Suprapubic skin (tissue), 4 donors: ENCODE data around the gene SHC1. TPM values are rescaled to one million over a fixed set of nuclear protein-coding genes. Genes with fewer than 3 reads are reported as not detected.
"Not testable (repeated sequence)": the region's sequence is repeated elsewhere in the genome, so short reads cannot be mapped to it uniquely, and the experiment has no call there.

Source experiments
- DNase-seq, 2 donors: peaks; one replicate each; pipeline ENCODE4 v3.0.0-alpha.2; 2019; ENCODE audit warnings: low spot score in 2 of 2
- H3K27ac ChIP-seq: fragments of 200-600 bp; sonication (generic); one replicate; pipeline ENCODE4 v1.5.1; 2019
- H3K27me3 ChIP-seq: fragments of 200-600 bp; sonication (generic); one replicate; pipeline ENCODE4 v1.5.1; 2019
- H3K36me3 ChIP-seq: fragments of 200-600 bp; sonication (generic); one replicate; pipeline ENCODE4 v1.5.1; 2019
- H3K4me1 ChIP-seq: fragments of 200-600 bp; sonication (generic); one replicate; pipeline ENCODE4 v1.5.1; 2019
- H3K4me3 ChIP-seq: fragments of 200-600 bp; sonication (generic); one replicate; pipeline ENCODE4 v1.5.1; 2019; ENCODE audit warnings: mild to moderate bottlenecking
- H3K9me3 ChIP-seq: fragments of 200-600 bp; sonication (generic); one replicate; pipeline ENCODE4 v1.5.1; 2019
- EP300 ChIP-seq: sonication (generic); formaldehyde crosslinking; IDR thresholded peaks from one replicate; pipeline ENCODE4 v1.6.1; 2017; ENCODE audit warnings: antibody characterized with exemption
- POLR2A ChIP-seq, 2 donors: fragments of 450-650 bp; IDR thresholded peaks; one replicate each; pipeline ENCODE4 v1.6.1; 2017; ENCODE audit warnings: antibody characterized with exemption in 2 of 2, mild to moderate bottlenecking in 2 of 2, moderate library complexity in 2 of 2
- POLR2AphosphoS5 ChIP-seq, 3 donors: sonication (generic); formaldehyde crosslinking; IDR thresholded peaks; one replicate each; pipeline ENCODE4 v1.6.1; 2017; ENCODE audit warnings: antibody characterized with exemption in 3 of 3
- WGBS: methylation state at CpG from one replicate; pipeline ENCODE4 v1.1.5; 2018; 5-methylcytosine and 5-hydroxymethylcytosine counted together
- total RNA-seq, 4 donors: library from RNA; depleted of rRNA; stranded (reverse); fragments of >200 nt; gene quantifications; one replicate each; pipeline ENCODE4 v1.1.0, GENCODE V29; 2016
- TF ChIP-seq, protein P1 (sequence below), 2 donors: fragments of 200-600 bp in 1 of 2; fragments of 450-650 bp in 1 of 2; sonication (generic) in 1 of 2; IDR thresholded peaks; one replicate each; pipeline ENCODE4 v1.5.1; 2016 to 2019; ENCODE audit warnings: antibody characterized with exemption in 2 of 2, mild to moderate bottlenecking in 1 of 2, moderate library complexity in 1 of 2

SHC1 gene
- total RNA-seq, 4 donors from 2014 or later: 54.5 to 102 (median 69.5) TPM

DNA sequence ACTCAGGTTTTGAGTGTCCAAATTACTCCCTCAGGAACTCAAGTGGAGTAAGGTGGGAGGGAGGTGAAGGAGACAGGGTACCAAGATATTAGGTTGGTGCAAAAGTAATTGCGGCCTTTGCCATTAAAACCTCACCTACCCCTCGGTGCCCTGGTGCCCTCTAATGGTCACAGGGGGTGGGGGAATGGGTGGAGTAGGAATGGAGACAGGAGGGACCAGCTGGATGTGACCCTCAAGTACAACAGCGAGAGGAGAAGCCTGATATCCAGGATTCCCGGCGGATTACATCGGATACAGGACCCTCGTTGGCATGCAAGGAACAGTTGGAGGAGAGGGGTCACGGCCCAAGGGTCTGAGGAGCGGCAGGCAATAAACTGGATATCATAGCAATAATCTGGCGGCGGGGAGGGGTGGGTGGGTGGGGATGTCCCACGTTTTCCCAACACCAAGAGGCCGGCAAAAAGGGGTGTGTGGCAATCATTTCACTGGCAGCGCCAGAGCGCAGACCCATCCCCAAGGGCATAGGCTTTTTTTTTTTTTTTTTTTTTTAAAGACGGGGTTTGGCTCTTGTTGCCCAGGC is 27.7 kb upstream of the SHC1 start:
- no peaks in the 10 kb centered on the region for H3K36me3 ChIP-seq
- no peaks in the 10 kb centered on the region for H3K27me3 ChIP-seq
- peak in 1 of 2 donors; percentile 67 for DNase-seq
- H3K27ac ChIP-seq: no peak overlapping the region
- no peak overlapping the region for H3K4me3 ChIP-seq
- H3K9me3 ChIP-seq: no peaks in the 10 kb centered on the region
- 74% methylated on average over 16 of the region's 16 CpGs for WGBS
- H3K4me1 ChIP-seq: peaks cover 32% of the 10 kb centered on the region
- TF ChIP-seq POLR2AphosphoS5 (IDR thresholded peaks at IDR 0.05): no peak
- TF ChIP-seq, protein P1, sequence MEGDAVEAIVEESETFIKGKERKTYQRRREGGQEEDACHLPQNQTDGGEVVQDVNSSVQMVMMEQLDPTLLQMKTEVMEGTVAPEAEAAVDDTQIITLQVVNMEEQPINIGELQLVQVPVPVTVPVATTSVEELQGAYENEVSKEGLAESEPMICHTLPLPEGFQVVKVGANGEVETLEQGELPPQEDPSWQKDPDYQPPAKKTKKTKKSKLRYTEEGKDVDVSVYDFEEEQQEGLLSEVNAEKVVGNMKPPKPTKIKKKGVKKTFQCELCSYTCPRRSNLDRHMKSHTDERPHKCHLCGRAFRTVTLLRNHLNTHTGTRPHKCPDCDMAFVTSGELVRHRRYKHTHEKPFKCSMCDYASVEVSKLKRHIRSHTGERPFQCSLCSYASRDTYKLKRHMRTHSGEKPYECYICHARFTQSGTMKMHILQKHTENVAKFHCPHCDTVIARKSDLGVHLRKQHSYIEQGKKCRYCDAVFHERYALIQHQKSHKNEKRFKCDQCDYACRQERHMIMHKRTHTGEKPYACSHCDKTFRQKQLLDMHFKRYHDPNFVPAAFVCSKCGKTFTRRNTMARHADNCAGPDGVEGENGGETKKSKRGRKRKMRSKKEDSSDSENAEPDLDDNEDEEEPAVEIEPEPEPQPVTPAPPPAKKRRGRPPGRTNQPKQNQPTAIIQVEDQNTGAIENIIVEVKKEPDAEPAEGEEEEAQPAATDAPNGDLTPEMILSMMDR (IDR thresholded peaks at IDR 0.05): no peak
- no peak for TF ChIP-seq EP300
- TF ChIP-seq POLR2A (IDR thresholded peaks at IDR 0.05): no peak

DNA sequence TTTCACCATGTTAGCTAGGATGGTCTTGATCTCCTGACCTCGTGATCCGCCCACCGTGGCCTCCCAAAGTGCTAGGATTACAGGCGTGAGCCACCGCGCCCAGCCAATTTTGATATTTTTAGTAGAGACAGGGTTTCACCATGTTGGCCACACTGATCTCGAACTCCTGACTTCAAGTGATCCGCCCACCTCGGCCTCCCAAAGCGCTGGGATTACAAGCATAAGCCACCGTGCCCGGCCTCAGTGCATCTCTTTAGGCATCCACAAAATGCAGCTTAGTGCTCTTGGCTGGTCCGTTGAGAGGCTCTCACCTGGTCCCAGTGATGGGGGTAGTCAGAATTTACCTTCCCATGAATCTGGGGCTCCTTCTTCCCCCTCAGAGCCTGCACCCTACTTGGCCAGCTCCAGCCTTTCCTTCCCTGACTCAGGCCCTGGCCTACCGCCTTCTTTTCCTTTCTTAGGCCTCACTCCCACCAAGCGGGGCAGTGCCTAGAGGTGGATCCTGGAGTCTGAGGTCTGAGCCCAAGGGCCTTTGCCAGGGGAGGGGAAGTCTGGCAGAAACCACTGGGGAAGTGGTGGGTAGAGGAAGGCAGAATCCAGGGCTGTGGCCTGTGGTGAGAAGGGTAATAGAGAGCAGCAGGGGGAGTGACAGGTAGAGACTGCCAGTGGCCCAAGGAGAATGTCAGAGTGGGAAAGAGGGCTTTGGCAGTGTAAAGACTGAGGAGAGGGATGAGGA is 26.6 kb upstream of the SHC1 start:
- Histone ChIP-seq H3K4me3 (no peak overlapping the region), H3K27me3 (no peaks in the 10 kb centered on the region), H3K9me3 (no peaks in the 10 kb centered on the region), H3K27ac (no peak overlapping the region), H3K4me1 (peaks cover 32% of the 10 kb centered on the region), H3K36me3 (peaks cover 6% of the 10 kb centered on the region)
- 83% methylated on average over 15 of the region's 15 CpGs for WGBS
- DNase-seq: peak in 1 of 2 donors; percentile 48
- TF ChIP-seq EP300 (no peak), POLR2A (IDR thresholded peaks at IDR 0.05) (no peak), POLR2AphosphoS5 (IDR thresholded peaks at IDR 0.05) (no peak)
- TF ChIP-seq, protein P1 (IDR thresholded peaks at IDR 0.05): no peak

DNA sequence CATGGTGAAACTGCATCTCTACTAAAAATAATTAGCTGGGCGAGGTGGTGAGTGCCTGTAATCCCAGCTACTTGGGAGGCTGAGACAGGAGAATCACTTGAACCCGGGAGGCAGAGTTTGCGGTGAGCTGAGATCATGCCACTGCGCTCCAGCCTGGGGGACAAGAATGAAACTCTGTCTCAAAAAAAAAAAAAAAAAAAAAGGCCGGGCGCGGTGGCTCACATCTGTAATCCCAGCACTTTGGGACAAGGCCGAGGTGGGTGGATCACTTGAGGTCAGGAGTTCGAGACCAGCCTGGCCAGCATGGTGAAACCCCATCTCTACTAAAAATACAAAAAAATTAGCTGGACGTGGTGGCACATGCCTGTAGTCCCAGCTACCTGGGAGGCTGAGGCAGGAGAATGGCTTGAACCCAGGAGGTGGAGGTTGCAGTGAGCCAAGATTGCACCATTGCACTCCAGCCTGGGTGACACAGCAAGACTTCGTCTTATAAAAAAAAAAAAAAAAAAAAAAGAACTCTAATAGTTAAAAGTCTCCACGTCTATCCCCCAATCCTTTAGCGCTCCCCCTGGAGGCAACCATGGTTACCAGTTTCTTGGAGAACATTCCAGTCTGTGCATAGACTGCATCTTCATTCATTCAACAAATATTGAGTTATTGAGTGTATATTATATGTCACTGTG is 24.9 kb upstream of the SHC1 start:
- 52% methylated on average over 13 of the region's 13 CpGs for WGBS
- H3K9me3 ChIP-seq, H3K4me3 ChIP-seq, H3K27ac ChIP-seq, H3K27me3 ChIP-seq: not testable (repeated sequence)
- peak in 1 of 2 donors; percentile 67 for DNase-seq
- peaks cover 29% of the 10 kb centered on the region for H3K4me1 ChIP-seq
- H3K36me3 ChIP-seq: peaks cover 19% of the 10 kb centered on the region
- TF ChIP-seq, protein P1 (IDR thresholded peaks at IDR 0.05): peak in 1 of 2 donors; percentile 24

DNA sequence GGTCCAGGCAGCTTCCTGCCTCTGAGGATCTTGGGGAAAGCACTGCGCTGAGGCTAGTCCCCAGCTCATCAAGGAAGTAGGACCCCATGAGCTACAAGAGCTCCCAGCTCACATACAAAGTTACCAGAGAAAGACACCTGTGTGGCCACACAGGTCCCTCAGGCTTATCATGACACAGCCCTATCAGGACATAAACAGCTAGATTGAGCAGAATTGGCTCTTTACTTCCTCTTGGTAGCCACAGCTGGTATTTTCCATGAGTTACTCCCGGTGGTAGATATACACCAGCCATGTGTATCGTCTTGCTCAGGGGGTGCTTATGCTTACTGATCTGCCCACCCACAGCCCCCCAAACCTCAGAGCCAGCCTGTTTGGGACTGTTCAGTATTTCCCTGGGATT is 24.0 kb upstream of the SHC1 start:
- H3K4me1 ChIP-seq: peaks cover 20% of the 10 kb centered on the region
- no peak overlapping the region for H3K27ac ChIP-seq
- no peaks in the 10 kb centered on the region for H3K27me3 ChIP-seq
- H3K36me3 ChIP-seq: peaks cover 28% of the 10 kb centered on the region
- H3K4me3 ChIP-seq: no peak overlapping the region
- DNase-seq: peak in 1 of 2 donors; percentile 24
- WGBS: 63% methylated on average over 3 of the region's 3 CpGs
- no peak for TF ChIP-seq POLR2AphosphoS5 (IDR thresholded peaks at IDR 0.05)
- TF ChIP-seq, protein P1 (IDR thresholded peaks at IDR 0.05): no peak
- TF ChIP-seq EP300: no peak
- TF ChIP-seq POLR2A (IDR thresholded peaks at IDR 0.05): no peak
- no peaks in the 10 kb centered on the region for H3K9me3 ChIP-seq

DNA sequence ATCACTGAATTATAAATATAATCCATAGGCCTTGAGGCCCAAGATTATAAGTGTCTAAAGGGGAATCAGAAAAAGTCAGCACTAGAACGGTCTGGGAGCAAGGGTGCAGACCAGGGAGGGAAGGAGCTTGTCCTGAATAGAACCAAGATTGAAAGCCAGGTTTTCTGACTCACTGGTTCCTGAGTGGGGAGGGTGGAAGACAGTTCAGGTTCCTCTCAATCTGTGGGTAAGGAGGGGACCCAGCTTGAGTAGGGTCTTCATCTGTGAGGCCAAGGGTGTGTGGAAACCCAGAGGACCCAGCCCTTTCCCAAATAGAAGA is 23.7 kb upstream of the SHC1 start:
- H3K9me3 ChIP-seq: no peaks in the 10 kb centered on the region
- no peaks in the 10 kb centered on the region for H3K27me3 ChIP-seq
- no peak for DNase-seq
- peaks cover 19% of the 10 kb centered on the region for H3K4me1 ChIP-seq
- WGBS: 32% methylated on average over 1 of the region's 1 CpG
- H3K36me3 ChIP-seq: peaks cover 31% of the 10 kb centered on the region
- H3K27ac ChIP-seq: no peak overlapping the region
- H3K4me3 ChIP-seq: no peak overlapping the region
- TF ChIP-seq POLR2A (IDR thresholded peaks at IDR 0.05) (no peak), POLR2AphosphoS5 (IDR thresholded peaks at IDR 0.05) (no peak), EP300 (no peak)
- TF ChIP-seq, protein P1 (IDR thresholded peaks at IDR 0.05): no peak
